Erythroblast (primary cell): ENCODE measurements around the gene PLEKHS1.

Experiments used
- DNase-seq, 2 experiments: peaks; one replicate each; lab custom pipeline; 2025; lab: John Stamatoyannopoulos, UW
- GATA1 ChIP-seq: IDR thresholded peaks from 2 replicates; pipeline ENCODE4 v1.6.1; 2011; ENCODE audit warnings: low read depth, mild to moderate bottlenecking, control low read depth, low read length, moderate library complexity
- POLR2A ChIP-seq: IDR thresholded peaks from 2 replicates; pipeline ENCODE4 v1.6.1; 2011; ENCODE audit warnings: mild to moderate bottlenecking, low read length

Gene PLEKHS1

GRCh38 chr10:113751181-113751732 lies at the start of gene PLEKHS1:
TSS of gene PLEKHS1 (plus strand) at chr10:113751682. CDS start at chr10:113755278, 3,596 bp downstream.
- no peak for TF ChIP-seq GATA1
- no peak for TF ChIP-seq POLR2A
- no peak for DNase-seq

- peak; percentile 22 to 60 for DNase-seq
- TF ChIP-seq POLR2A (no peak), GATA1 (no peak)
Observed at GRCh38 chr10:113704637-113705343, 46.7 kb upstream of the PLEKHS1 start.

- no peak for DNase-seq
- no peak for TF ChIP-seq POLR2A
- TF ChIP-seq GATA1 = no peak
Observed at GRCh38 chr10:113705344-113705652, 46.2 kb upstream of the PLEKHS1 start.

- DNase-seq = no peak
- TF ChIP-seq POLR2A (no peak), GATA1 (no peak)
Observed at GRCh38 chr10:113706623-113707022, 44.9 kb upstream of the PLEKHS1 start.

GRCh38 chr10:113708640-113709039 lies 42.8 kb upstream of the PLEKHS1 start:
- TF ChIP-seq POLR2A (no peak), GATA1 (no peak)
- no peak for DNase-seq

GRCh38 chr10:113709221-113709838 lies 42.2 kb upstream of the PLEKHS1 start:
- TF ChIP-seq POLR2A (no peak), GATA1 (no peak)
- no peak for DNase-seq

GRCh38 chr10:113711142-113711541 lies 40.3 kb upstream of the PLEKHS1 start:
- no peak for TF ChIP-seq POLR2A
- TF ChIP-seq GATA1 = no peak
- DNase-seq = no peak

GRCh38 chr10:113712024-113712423 lies 39.5 kb upstream of the PLEKHS1 start:
- TF ChIP-seq GATA1 (no peak), POLR2A (no peak)
- DNase-seq = no peak

- TF ChIP-seq POLR2A (no peak), GATA1 (no peak)
- DNase-seq = no peak
Observed at GRCh38 chr10:113712755-113713639, 38.5 kb upstream of the PLEKHS1 start.

GRCh38 chr10:113713640-113713982 lies 37.9 kb upstream of the PLEKHS1 start:
- TF ChIP-seq POLR2A (no peak), GATA1 (no peak)
- DNase-seq = no peak

GRCh38 chr10:113716109-113716910 lies 35.2 kb upstream of the PLEKHS1 start:
- no peak for TF ChIP-seq GATA1
- TF ChIP-seq POLR2A = no peak
- DNase-seq = no peak

- no peak for TF ChIP-seq POLR2A
- no peak for TF ChIP-seq GATA1
- no peak for DNase-seq
Observed at GRCh38 chr10:113718969-113719822, 32.3 kb upstream of the PLEKHS1 start.
